Measurements from ENCODE around the gene HOXB1.

Gene HOXB1

GRCh38 chr17:48571024-48571818 lies 40.4 kb upstream of the HOXB1 start:
- DNase-seq (ENCODE audit: low spot score in 2 of 2) = no peak
- H3K4me3 ChIP-seq = no peak overlapping the region
- H3K4me1 ChIP-seq = peaks cover 27% of the 10 kb centered on the region
- in situ Hi-C loops (cut with MboI; ENCODE audit: low sequenced_read_pairs) = no loop called here
- no peaks in the 10 kb centered on the region for H3K9me3 ChIP-seq
- no peaks in the 10 kb centered on the region for H3K36me3 ChIP-seq (replicated peaks)
- H3K27me3 ChIP-seq (ENCODE audit: low read depth) = no peaks in the 10 kb centered on the region

DNA sequence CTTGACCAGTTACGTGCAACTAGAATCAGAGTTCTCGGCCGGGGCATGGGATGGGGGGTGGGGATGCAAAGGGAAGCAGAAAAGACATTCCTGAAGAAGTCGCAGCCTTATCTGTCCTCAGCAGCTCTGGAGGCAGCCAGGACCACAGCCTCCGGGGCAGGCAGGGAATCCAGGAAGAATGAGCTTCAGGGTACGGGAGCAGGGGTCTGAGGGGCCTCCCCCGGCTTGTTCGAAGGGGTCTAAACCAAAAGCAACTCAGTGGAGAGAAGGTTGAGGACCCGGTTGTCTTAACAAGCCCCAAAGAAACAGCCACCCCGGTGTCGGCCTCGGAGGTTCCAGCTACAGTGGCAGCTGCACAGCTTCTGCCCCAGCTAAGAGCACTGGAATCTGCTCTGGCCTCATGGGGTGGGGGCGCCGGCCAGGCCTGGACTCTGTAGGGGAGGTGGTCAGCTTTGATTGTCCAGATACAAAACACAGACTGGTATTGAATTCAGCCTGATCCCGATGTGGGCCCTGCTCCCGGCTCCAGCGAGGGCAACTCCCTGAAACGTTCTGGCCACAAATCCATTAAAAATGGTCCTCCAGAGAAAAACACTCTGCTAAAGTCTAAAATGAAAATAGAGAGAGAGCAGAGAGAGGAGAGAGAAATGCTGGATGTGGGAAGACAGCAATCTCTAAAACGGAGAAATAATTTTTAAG lies 39.7 kb upstream of the HOXB1 start:
- H3K9me3 ChIP-seq = no peaks in the 10 kb centered on the region
- H3K36me3 ChIP-seq (replicated peaks) = no peaks in the 10 kb centered on the region
- no peak overlapping the region for H3K4me3 ChIP-seq
- H3K27me3 ChIP-seq (ENCODE audit: low read depth) = no peaks in the 10 kb centered on the region
- no peak for DNase-seq (ENCODE audit: low spot score in 2 of 2)
- in situ Hi-C loops (cut with MboI; ENCODE audit: low sequenced_read_pairs) = no loop called here
- peaks cover 20% of the 10 kb centered on the region for H3K4me1 ChIP-seq

- no peak overlapping the region for H3K4me3 ChIP-seq
- H3K27me3 ChIP-seq (ENCODE audit: low read depth) = no peaks in the 10 kb centered on the region
- peaks cover 16% of the 10 kb centered on the region for H3K4me1 ChIP-seq
- H3K9me3 ChIP-seq = no peaks in the 10 kb centered on the region
- in situ Hi-C loops (cut with MboI; ENCODE audit: low sequenced_read_pairs) = no loop called here
- H3K36me3 ChIP-seq (replicated peaks) = no peaks in the 10 kb centered on the region
- no peak for DNase-seq (ENCODE audit: low spot score in 2 of 2)
Observed at GRCh38 chr17:48569674-48570324, 39.0 kb upstream of the HOXB1 start.

GRCh38 chr17:48569240-48569582 lies 38.4 kb upstream of the HOXB1 start:
- Histone ChIP-seq H3K27me3 (ENCODE audit: low read depth) (no peaks in the 10 kb centered on the region), H3K4me1 (peaks cover 12% of the 10 kb centered on the region), H3K9me3 (no peaks in the 10 kb centered on the region), H3K4me3 (no peak overlapping the region), H3K36me3 (replicated peaks) (no peaks in the 10 kb centered on the region)
- no peak for DNase-seq (ENCODE audit: low spot score in 2 of 2)
- in situ Hi-C loops (cut with MboI; ENCODE audit: low sequenced_read_pairs) = no loop called here

DNA sequence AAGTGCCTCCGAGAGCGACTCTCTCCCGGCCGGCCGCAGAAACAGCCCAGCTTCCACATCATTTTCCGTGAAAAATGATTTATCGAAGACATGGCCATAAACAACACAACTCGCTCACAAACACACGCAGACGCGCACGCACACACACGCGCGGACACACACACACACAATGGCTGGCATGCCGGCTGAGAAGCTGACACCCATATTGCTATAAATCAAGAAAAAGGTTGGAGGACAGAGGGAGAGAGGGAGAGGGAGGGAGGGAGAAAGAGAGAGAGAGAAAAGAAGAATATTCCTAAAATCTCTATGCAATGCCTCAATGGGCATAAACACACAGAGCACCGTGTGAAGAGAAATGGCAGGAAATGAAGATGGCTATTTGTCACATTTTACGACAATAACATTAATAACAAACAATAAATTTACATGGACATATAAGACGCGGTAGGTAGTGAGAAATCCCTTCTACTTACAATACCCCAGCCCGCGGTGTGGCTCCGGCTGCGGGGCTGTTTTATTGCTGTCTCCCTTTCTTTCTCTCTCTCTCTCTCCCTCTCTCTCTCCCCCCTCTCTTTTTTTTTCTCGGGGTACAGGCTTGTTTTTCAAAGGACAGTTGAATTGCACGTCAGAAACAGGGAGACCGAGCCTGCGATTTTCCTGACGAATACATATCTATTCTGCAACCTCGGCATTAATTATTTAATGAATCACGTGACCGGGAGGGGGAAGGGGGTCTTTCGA lies 37.9 kb upstream of the HOXB1 start:
- no peaks in the 10 kb centered on the region for H3K36me3 ChIP-seq (replicated peaks)
- no peak for DNase-seq (ENCODE audit: low spot score in 2 of 2)
- H3K9me3 ChIP-seq = no peaks in the 10 kb centered on the region
- no peak overlapping the region for H3K4me3 ChIP-seq
- peaks cover 10% of the 10 kb centered on the region for H3K4me1 ChIP-seq
- in situ Hi-C loops (cut with MboI; ENCODE audit: low sequenced_read_pairs) = no loop called here
- no peaks in the 10 kb centered on the region for H3K27me3 ChIP-seq (ENCODE audit: low read depth)

GRCh38 chr17:48567646-48568354 lies 37.0 kb upstream of the HOXB1 start:
- no peak for DNase-seq (ENCODE audit: low spot score in 2 of 2)
- in situ Hi-C loops (cut with MboI; ENCODE audit: low sequenced_read_pairs) = no loop called here
- peaks cover 1% of the 10 kb centered on the region for H3K4me1 ChIP-seq
- no peak overlapping the region for H3K4me3 ChIP-seq
- H3K27me3 ChIP-seq (ENCODE audit: low read depth) = no peaks in the 10 kb centered on the region
- H3K36me3 ChIP-seq (replicated peaks) = no peaks in the 10 kb centered on the region
- H3K9me3 ChIP-seq = no peaks in the 10 kb centered on the region

GRCh38 chr17:48567209-48567608 lies 36.4 kb upstream of the HOXB1 start:
- H3K9me3 ChIP-seq = no peaks in the 10 kb centered on the region
- no peaks in the 10 kb centered on the region for H3K36me3 ChIP-seq (replicated peaks)
- DNase-seq (ENCODE audit: low spot score in 2 of 2) = no peak
- H3K27me3 ChIP-seq (ENCODE audit: low read depth) = no peaks in the 10 kb centered on the region
- H3K4me1 ChIP-seq = no peaks in the 10 kb centered on the region
- no peak overlapping the region for H3K4me3 ChIP-seq
- in situ Hi-C loops (cut with MboI; ENCODE audit: low sequenced_read_pairs) = no loop called here

DNA sequence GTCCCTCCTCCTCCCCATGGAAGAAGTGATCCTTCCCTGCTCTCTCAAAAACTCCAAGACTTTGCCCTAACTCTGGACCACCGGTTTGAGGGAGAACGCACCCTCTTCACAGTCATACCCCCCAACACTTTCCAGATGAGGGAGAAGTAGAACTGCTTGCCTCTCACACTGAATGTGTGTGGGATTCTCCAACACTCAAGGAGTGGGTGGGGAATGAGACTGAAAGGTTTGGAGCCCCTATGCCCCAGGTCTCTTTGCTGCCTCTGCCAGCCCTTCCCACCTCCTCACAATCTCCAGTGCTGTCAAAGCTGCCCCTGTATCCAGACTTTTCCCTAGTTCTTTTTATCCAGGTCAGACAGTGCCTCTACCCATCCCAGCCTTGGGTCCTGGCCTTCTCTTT lies 35.9 kb upstream of the HOXB1 start:
- DNase-seq (ENCODE audit: low spot score in 2 of 2) = no peak
- no peak overlapping the region for H3K4me3 ChIP-seq
- H3K9me3 ChIP-seq = no peaks in the 10 kb centered on the region
- H3K4me1 ChIP-seq = no peaks in the 10 kb centered on the region
- in situ Hi-C loops (cut with MboI; ENCODE audit: low sequenced_read_pairs) = no loop called here
- no peaks in the 10 kb centered on the region for H3K36me3 ChIP-seq (replicated peaks)
- no peaks in the 10 kb centered on the region for H3K27me3 ChIP-seq (ENCODE audit: low read depth)

- H3K9me3 ChIP-seq = no peaks in the 10 kb centered on the region
- in situ Hi-C loops (cut with MboI; ENCODE audit: low sequenced_read_pairs) = no loop called here
- H3K27me3 ChIP-seq (ENCODE audit: low read depth) = no peaks in the 10 kb centered on the region
- no peaks in the 10 kb centered on the region for H3K4me1 ChIP-seq
- H3K4me3 ChIP-seq = no peak overlapping the region
- no peak for DNase-seq (ENCODE audit: low spot score in 2 of 2)
- no peaks in the 10 kb centered on the region for H3K36me3 ChIP-seq (replicated peaks)
Observed at GRCh38 chr17:48565925-48566710, 35.3 kb upstream of the HOXB1 start.

- DNase-seq (ENCODE audit: low spot score in 2 of 2) = no peak
- Histone ChIP-seq H3K4me3 (no peak overlapping the region), H3K36me3 (replicated peaks) (no peaks in the 10 kb centered on the region), H3K4me1 (no peaks in the 10 kb centered on the region), H3K27me3 (ENCODE audit: low read depth) (no peaks in the 10 kb centered on the region), H3K9me3 (no peaks in the 10 kb centered on the region)
- in situ Hi-C loops (cut with MboI; ENCODE audit: low sequenced_read_pairs) = no loop called here
Observed at GRCh38 chr17:48565022-48565554, 34.3 kb upstream of the HOXB1 start.

DNA sequence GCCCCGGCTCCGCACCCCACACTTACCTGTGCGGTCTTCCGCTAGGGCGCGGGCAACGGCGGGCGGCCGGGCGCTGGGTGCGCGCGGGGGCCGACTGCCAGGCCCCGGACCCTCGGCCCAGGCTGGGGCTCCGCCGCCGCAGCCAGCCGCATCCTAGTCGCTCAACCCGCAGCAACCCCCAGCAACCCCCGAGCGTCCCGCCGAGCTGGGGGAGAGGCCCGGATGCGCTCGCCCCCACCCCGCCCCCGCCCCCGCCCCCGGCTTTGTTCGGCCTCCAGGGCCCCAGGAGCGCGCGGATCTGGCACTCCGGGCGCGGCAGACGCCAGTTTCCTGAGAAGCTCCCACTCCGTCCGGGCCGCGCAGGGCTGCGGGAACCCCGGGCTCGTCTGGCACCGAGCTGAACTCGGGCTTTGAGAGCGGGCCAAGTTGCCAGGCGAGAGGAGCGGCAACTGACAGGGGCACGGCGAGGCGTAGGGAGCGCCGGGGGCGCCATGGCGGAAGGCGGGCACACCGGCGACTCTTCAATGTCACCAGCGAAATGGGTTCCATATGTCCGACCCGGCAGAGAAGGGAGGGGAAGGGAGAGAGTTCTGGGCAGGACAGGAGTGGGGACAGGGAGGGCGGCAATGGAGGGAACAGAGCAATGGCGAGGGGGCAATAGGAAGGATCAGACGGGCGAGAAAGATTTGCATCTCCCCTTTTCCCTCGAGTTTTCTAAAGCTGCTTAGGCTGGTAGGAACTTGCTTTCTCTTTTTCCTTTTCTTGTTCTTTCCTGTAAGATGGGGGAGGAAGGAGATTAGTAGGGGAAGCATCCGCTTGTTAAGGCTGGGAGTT lies 33.6 kb upstream of the HOXB1 start:
- no peak for DNase-seq (ENCODE audit: low spot score in 2 of 2)
- no peak overlapping the region for H3K4me3 ChIP-seq
- in situ Hi-C loops (cut with MboI; ENCODE audit: low sequenced_read_pairs) = no loop called here
- no peaks in the 10 kb centered on the region for H3K36me3 ChIP-seq (replicated peaks)
- H3K4me1 ChIP-seq = no peaks in the 10 kb centered on the region
- H3K27me3 ChIP-seq (ENCODE audit: low read depth) = no peaks in the 10 kb centered on the region
- no peaks in the 10 kb centered on the region for H3K9me3 ChIP-seq

DNA sequence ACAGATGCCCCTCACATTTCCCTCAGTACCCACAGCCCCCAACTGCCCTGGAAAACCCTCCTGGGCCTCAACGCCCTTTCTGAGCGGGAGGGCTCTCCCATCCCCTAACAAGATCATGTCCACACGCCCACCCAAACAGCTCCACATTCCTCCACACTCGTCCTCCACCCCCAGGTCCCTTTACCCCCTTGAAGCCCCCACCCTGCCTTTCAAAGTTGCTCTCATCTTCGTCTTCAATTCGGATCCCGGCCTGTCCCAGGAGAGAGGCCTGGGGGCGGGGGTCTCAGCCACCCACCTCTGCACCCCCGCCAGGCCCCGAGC lies 33.0 kb upstream of the HOXB1 start:
- H3K9me3 ChIP-seq = no peaks in the 10 kb centered on the region
- H3K4me3 ChIP-seq = no peak overlapping the region
- in situ Hi-C loops (cut with MboI; ENCODE audit: low sequenced_read_pairs) = no loop called here
- no peak for DNase-seq (ENCODE audit: low spot score in 2 of 2)
- H3K36me3 ChIP-seq (replicated peaks) = no peaks in the 10 kb centered on the region
- no peaks in the 10 kb centered on the region for H3K27me3 ChIP-seq (ENCODE audit: low read depth)
- no peaks in the 10 kb centered on the region for H3K4me1 ChIP-seq

Measured in HAP-1 (cell line).